ENCODE measurements around the gene TSPAN32.

GRCh38 chr11:2260491-2261364 lies 41.1 kb upstream of the TSPAN32 start:
- no peak for TF ChIP-seq CTCF (IDR thresholded peaks at IDR 0.05; ENCODE audit: borderline replicate concordance, extremely low read depth, low read length, poor library complexity, severe bottlenecking)
- no peak for TF ChIP-seq EZH2 (IDR thresholded peaks at IDR 0.05; ENCODE audit: borderline replicate concordance, low read depth, low read length, severe bottlenecking)
